Stimulated activated CD4-positive, alpha-beta T cell treated with anti-CD3 and anti-CD28 coated beads, Interleukin-15, amount 100 ng/mL, for 48 hours (primary cell): ENCODE results near the gene OR52E2.
"Not testable (repeated sequence)": the region's sequence is repeated elsewhere in the genome, so short reads cannot be mapped to it uniquely, and the experiment has no call there.

Experiments used
- DNase-seq, 2 donors: peaks; one replicate each; pipeline ENCODE4 v3.0.0-alpha.2; 2020; ENCODE audit warnings: low read depth in 2 of 2

OR52E2 gene

GRCh38 chr11:5059391-5059790, at the start of gene OR52E2:
Gene OR52E2 (minus strand): TSS chr11:5059627. CDS start chr11:5059627, 0 bp downstream.
- no peak for DNase-seq

- DNase-seq, result no peak
Observed at GRCh38 chr11:5107285-5107684, 47.9 kb upstream of the OR52E2 start.

GRCh38 chr11:5103066-5103465, 43.6 kb upstream of the OR52E2 start:
- DNase-seq, result no peak

- no peak for DNase-seq
Observed at GRCh38 chr11:5102246-5102645, 42.8 kb upstream of the OR52E2 start.

GRCh38 chr11:5096011-5096410, 36.6 kb upstream of the OR52E2 start:
- no peak for DNase-seq

- DNase-seq, result no peak
Observed at GRCh38 chr11:5092821-5093585, 33.6 kb upstream of the OR52E2 start.

GRCh38 chr11:5090668-5091067, 31.2 kb upstream of the OR52E2 start:
- DNase-seq, result no peak

GRCh38 chr11:5088556-5088955, 29.1 kb upstream of the OR52E2 start:
- DNase-seq, result no peak

- DNase-seq, result no peak
Observed at GRCh38 chr11:5083602-5084001, 24.2 kb upstream of the OR52E2 start.

- no peak for DNase-seq
Observed at GRCh38 chr11:5081405-5081804, 22.0 kb upstream of the OR52E2 start.

GRCh38 chr11:5071799-5072198, 12.4 kb upstream of the OR52E2 start:
- no peak for DNase-seq

GRCh38 chr11:5069272-5069671, 9.8 kb upstream of the OR52E2 start, which contains the start of gene OR52E1:
Gene OR52E1 (plus strand): TSS chr11:5069572.
- DNase-seq, result no peak

- no peak for DNase-seq
Observed at GRCh38 chr11:5065027-5065426, 5.6 kb upstream of the OR52E2 start.

GRCh38 chr11:5058679-5059078, 748 bp downstream of the OR52E2 start:
- DNase-seq, result not testable (repeated sequence)

GRCh38 chr11:5046754-5047330, 12.6 kb downstream of the OR52E2 start:
- no peak for DNase-seq

- no peak for DNase-seq
Observed at GRCh38 chr11:5046226-5046625, 13.2 kb downstream of the OR52E2 start, which contains the start of gene OR52J3. Gene OR52J3 (plus strand): TSS chr11:5046526. CDS start chr11:5046526, 0 bp downstream.

GRCh38 chr11:5043380-5043779, 16.0 kb downstream of the OR52E2 start:
- no peak for DNase-seq

- no peak for DNase-seq
Observed at GRCh38 chr11:5042091-5042490, 17.3 kb downstream of the OR52E2 start.

GRCh38 chr11:5040876-5041275, 18.6 kb downstream of the OR52E2 start:
- no peak for DNase-seq

GRCh38 chr11:5038341-5038740, 21.1 kb downstream of the OR52E2 start:
- no peak for DNase-seq

- no peak for DNase-seq
Observed at GRCh38 chr11:5037926-5038325, 21.5 kb downstream of the OR52E2 start.

- no peak for DNase-seq
Observed at GRCh38 chr11:5036669-5037068, 22.8 kb downstream of the OR52E2 start.

GRCh38 chr11:5021996-5022395, 37.4 kb downstream of the OR52E2 start:
- no peak for DNase-seq
